Measurements from ENCODE around the gene ABCD1. TPM values are rescaled to one million over a fixed set of nuclear protein-coding genes. Genes with fewer than 3 reads are reported as not detected.
"Not testable (repeated sequence)": the region's sequence is repeated elsewhere in the genome, so short reads cannot be mapped to it uniquely, and the experiment has no call there.

The ABCD1 gene
- total and polyA plus RNA-seq, 4 donors = 4.0 to 10.8 (median 7.6) TPM

DNA sequence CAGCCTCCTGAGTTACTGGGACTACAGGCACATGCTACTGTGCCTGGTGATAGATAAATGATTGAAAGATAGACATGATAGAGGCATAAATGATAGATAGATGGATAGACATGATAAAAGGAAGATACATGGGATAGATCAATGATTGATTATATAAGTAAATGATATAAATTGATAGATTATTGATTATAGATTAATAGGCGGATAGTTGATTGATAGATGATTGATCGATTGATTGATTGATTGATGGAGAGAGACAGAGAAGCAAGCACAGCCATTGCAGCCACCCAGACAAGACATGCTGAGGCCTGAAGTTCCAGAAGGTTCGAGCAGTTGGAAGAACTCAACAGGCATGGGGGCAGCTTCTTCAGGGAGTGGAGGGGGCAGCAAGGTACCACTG lies 21.7 kb downstream of the ABCD1 start (continued):
- TF ChIP-seq ZBTB33 (IDR thresholded peaks at IDR 0.05) (no peak), EGR1 (IDR thresholded peaks at IDR 0.05; ENCODE audit: low read depth in 2 of 2) (no peak), FOXA2 (IDR thresholded peaks at IDR 0.05) (no peak), RAD21 (IDR thresholded peaks at IDR 0.05) (no peak), YY1 (IDR thresholded peaks at IDR 0.05) (no peak), TAF1 (conservative IDR thresholded peaks at IDR 0.05) (no peak), JUND (IDR thresholded peaks at IDR 0.05) (no peak), GABPA (IDR thresholded peaks at IDR 0.05 in 1 of 2, conservative IDR thresholded peaks at IDR 0.05 in 1 of 2) (no peak)

GRCh38 chrX:153746991-153747390 lies 22.3 kb downstream of the ABCD1 start:
- H3K36me3 ChIP-seq (ENCODE audit: control insufficient read depth in 4 of 4, insufficient read depth in 3 of 4, low read depth in 1 of 4, low read length in 3 of 4); H3K9ac ChIP-seq (ENCODE audit: low read depth in 1 of 2, low read length in 2 of 2); H3K9me3 ChIP-seq (ENCODE audit: control insufficient read depth in 4 of 4, low read length in 3 of 4); H3K4me1 ChIP-seq (ENCODE audit: control insufficient read depth in 4 of 4, insufficient read depth in 4 of 4, low read length in 3 of 4); H3K27me3 ChIP-seq (ENCODE audit: control insufficient read depth in 4 of 4, insufficient read depth in 4 of 4, low read length in 3 of 4); DNase-seq (ENCODE audit: low spot score); H3K27ac ChIP-seq (ENCODE audit: low read depth in 1 of 2, low read length in 2 of 2); H3K4me3 ChIP-seq (ENCODE audit: low read depth in 1 of 3, low read length in 3 of 3): not testable (repeated sequence)
- 71% methylated on average over 6 of the region's 6 CpGs for WGBS

GRCh38 chrX:153749017-153749416 lies 24.4 kb downstream of the ABCD1 start:
- H3K4me3 ChIP-seq (ENCODE audit: low read depth in 1 of 3, low read length in 3 of 3); H3K9ac ChIP-seq (ENCODE audit: low read depth in 1 of 2, low read length in 2 of 2); H3K27ac ChIP-seq (ENCODE audit: low read depth in 1 of 2, low read length in 2 of 2); H3K4me1 ChIP-seq (ENCODE audit: control insufficient read depth in 4 of 4, insufficient read depth in 4 of 4, low read length in 3 of 4); DNase-seq (ENCODE audit: low spot score); H3K27me3 ChIP-seq (ENCODE audit: control insufficient read depth in 4 of 4, insufficient read depth in 4 of 4, low read length in 3 of 4); H3K9me3 ChIP-seq (ENCODE audit: control insufficient read depth in 4 of 4, low read length in 3 of 4); H3K36me3 ChIP-seq (ENCODE audit: control insufficient read depth in 4 of 4, insufficient read depth in 3 of 4, low read depth in 1 of 4, low read length in 3 of 4): not testable (repeated sequence)
- 93% methylated on average over 7 of the region's 7 CpGs for WGBS

DNA sequence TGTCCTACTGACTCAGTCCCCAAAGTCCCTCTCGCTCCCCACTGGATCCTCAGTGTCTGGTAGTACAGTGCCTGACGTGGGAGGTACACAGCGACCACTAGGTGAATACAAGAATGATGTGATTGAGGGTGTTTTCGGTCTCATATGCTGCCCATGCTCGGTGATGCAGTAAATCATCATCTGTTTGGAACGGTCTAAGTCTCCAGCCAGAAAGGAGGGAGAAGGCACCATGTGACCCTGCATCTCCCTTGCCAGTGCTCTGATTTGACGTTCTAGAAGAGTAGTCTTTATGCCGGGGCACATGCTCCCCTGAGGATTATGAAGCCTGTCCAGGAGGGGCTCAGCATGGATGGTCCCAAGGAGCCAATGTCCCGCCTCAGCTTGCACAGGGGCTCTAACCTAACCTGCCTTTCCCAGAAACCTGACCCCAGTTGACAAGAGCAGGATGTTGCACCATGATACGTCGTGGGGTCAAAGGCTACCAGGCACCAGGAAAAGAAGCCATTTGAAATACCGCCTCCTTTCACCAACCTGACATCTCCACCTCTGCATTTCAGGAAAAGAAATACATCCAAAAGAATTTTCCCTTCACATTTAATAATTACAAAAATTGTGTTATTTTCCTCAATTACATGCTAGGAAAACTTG lies 25.6 kb downstream of the ABCD1 start:
- Histone ChIP-seq H3K9me3 (ENCODE audit: control insufficient read depth in 4 of 4, low read length in 3 of 4) (no peaks in the 10 kb centered on the region), H3K36me3 (ENCODE audit: control insufficient read depth in 4 of 4, insufficient read depth in 3 of 4, low read depth in 1 of 4, low read length in 3 of 4) (no peaks in the 10 kb centered on the region), H3K9ac (ENCODE audit: low read depth in 1 of 2, low read length in 2 of 2) (no peak overlapping the region), H3K27me3 (ENCODE audit: control insufficient read depth in 4 of 4, insufficient read depth in 4 of 4, low read length in 3 of 4) (no peaks in the 10 kb centered on the region), H3K4me3 (ENCODE audit: low read depth in 1 of 3, low read length in 3 of 3) (no peak overlapping the region), H3K27ac (ENCODE audit: low read depth in 1 of 2, low read length in 2 of 2) (no peak overlapping the region), H3K4me1 (ENCODE audit: control insufficient read depth in 4 of 4, insufficient read depth in 4 of 4, low read length in 3 of 4) (no peaks in the 10 kb centered on the region)
- TF ChIP-seq, protein P1, sequence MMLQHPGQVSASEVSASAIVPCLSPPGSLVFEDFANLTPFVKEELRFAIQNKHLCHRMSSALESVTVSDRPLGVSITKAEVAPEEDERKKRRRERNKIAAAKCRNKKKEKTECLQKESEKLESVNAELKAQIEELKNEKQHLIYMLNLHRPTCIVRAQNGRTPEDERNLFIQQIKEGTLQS (IDR thresholded peaks at IDR 0.05) = no peak
- TF ChIP-seq, protein P2, sequence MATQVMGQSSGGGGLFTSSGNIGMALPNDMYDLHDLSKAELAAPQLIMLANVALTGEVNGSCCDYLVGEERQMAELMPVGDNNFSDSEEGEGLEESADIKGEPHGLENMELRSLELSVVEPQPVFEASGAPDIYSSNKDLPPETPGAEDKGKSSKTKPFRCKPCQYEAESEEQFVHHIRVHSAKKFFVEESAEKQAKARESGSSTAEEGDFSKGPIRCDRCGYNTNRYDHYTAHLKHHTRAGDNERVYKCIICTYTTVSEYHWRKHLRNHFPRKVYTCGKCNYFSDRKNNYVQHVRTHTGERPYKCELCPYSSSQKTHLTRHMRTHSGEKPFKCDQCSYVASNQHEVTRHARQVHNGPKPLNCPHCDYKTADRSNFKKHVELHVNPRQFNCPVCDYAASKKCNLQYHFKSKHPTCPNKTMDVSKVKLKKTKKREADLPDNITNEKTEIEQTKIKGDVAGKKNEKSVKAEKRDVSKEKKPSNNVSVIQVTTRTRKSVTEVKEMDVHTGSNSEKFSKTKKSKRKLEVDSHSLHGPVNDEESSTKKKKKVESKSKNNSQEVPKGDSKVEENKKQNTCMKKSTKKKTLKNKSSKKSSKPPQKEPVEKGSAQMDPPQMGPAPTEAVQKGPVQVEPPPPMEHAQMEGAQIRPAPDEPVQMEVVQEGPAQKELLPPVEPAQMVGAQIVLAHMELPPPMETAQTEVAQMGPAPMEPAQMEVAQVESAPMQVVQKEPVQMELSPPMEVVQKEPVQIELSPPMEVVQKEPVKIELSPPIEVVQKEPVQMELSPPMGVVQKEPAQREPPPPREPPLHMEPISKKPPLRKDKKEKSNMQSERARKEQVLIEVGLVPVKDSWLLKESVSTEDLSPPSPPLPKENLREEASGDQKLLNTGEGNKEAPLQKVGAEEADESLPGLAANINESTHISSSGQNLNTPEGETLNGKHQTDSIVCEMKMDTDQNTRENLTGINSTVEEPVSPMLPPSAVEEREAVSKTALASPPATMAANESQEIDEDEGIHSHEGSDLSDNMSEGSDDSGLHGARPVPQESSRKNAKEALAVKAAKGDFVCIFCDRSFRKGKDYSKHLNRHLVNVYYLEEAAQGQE (IDR thresholded peaks at IDR 0.05) = no peak
- no peak for TF ChIP-seq JUND (IDR thresholded peaks at IDR 0.05)
- TF ChIP-seq GABPA (IDR thresholded peaks at IDR 0.05 in 1 of 2, conservative IDR thresholded peaks at IDR 0.05 in 1 of 2) = no peak
- 78% methylated on average over 12 of the region's 12 CpGs for WGBS
- DNase-seq (ENCODE audit: low spot score) = no peak

All from liver (tissue), 9 donors.